ENCODE data around the gene ISM2. TPM values are rescaled to one million over a fixed set of nuclear protein-coding genes. Genes with fewer than 3 reads are reported as not detected.

The ISM2 gene
- total and polyA plus RNA-seq, 2 donors (not counting 1 experiment from before 2014, with no cell fraction given): 0.30 TPM; not detected in 1

- H3K27ac ChIP-seq (ENCODE audit: low read length in 2 of 2): no peak overlapping the region
- no peak overlapping the region for H3K4me2 ChIP-seq (replicated peaks; ENCODE audit: low read depth, low read length, poor library complexity, severe bottlenecking)
- H3K27me3 ChIP-seq (replicated peaks in 1 of 4; ENCODE audit: control extremely low read depth in 1 of 4, control insufficient read depth in 3 of 4, insufficient read depth in 4 of 4, low read length in 3 of 4): no peaks in the 10 kb centered on the region
- H3K9me3 Mint-ChIP-seq (ENCODE audit: insufficient read depth): no peaks in the 10 kb centered on the region
- 93% methylated on average over 3 of the region's 8 CpGs for WGBS (ENCODE audit: insufficient coverage)
- no peak overlapping the region for H3K4me3 ChIP-seq (ENCODE audit: control extremely low read depth in 1 of 5, extremely low read depth in 1 of 5, insufficient read depth in 1 of 5, low read depth in 2 of 5, low read length in 4 of 5)
- no peaks in the 10 kb centered on the region for H3K9me3 ChIP-seq (ENCODE audit: control extremely low read depth in 1 of 3, control insufficient read depth in 2 of 3, insufficient read depth in 1 of 3, low read length in 2 of 3)
- no peaks in the 10 kb centered on the region for H3K4me1 ChIP-seq (ENCODE audit: control insufficient read depth in 2 of 2, insufficient read depth in 2 of 2, low read length in 2 of 2)
- ATAC-seq (ENCODE audit: low read depth): no peak
- CTCF ChIA-PET: interaction anchor here (0.5 kb wide), 1 partner anchor 11 kb away, joined by 3 read pairs; no protein-coding TSS in a partner anchor
- intact Hi-C loops (cut with micrococcal nuclease): no loop called here
- no peaks in the 10 kb centered on the region for H3K79me2 ChIP-seq (ENCODE audit: control insufficient read depth, insufficient read depth, low read length)
- H3K9ac ChIP-seq (ENCODE audit: low read length): no peak overlapping the region
- DNase-seq: no peak
- no peak overlapping the region for H2AFZ ChIP-seq (ENCODE audit: insufficient read depth, low read depth, low read length, poor library complexity, severe bottlenecking)
- no peaks in the 10 kb centered on the region for H3K27me3 Mint-ChIP-seq
- H3K4me3 Mint-ChIP-seq: no peak overlapping the region
- H3K36me3 ChIP-seq (replicated peaks in 1 of 2; ENCODE audit: control extremely low read depth in 1 of 2, control insufficient read depth in 1 of 2, extremely low read depth in 1 of 2, insufficient read depth in 2 of 2, low read length in 1 of 2): no peaks in the 10 kb centered on the region
- H3K27ac Mint-ChIP-seq: no peak overlapping the region
- H4K20me1 ChIP-seq (ENCODE audit: control insufficient read depth, insufficient read depth, low read length, poor library complexity, severe bottlenecking): no peaks in the 10 kb centered on the region
- H3K4me1 Mint-ChIP-seq: no peaks in the 10 kb centered on the region
- no peak for TF ChIP-seq CTCF (IDR thresholded peaks at IDR 0.05)
- no peak for TF ChIP-seq EZH2 (IDR thresholded peaks at IDR 0.05; ENCODE audit: borderline replicate concordance, insufficient read depth, low read depth, low read length, poor library complexity, severe bottlenecking)
- POLR2A ChIA-PET: no interaction called here
Measured at GRCh38 chr14:77490347-77490986, 8.1 kb downstream of the ISM2 start.

GRCh38 chr14:77489041-77489440, 9.6 kb downstream of the ISM2 start:
- TF ChIP-seq CTCF (IDR thresholded peaks at IDR 0.05) (no peak), EZH2 (IDR thresholded peaks at IDR 0.05; ENCODE audit: borderline replicate concordance, insufficient read depth, low read depth, low read length, poor library complexity, severe bottlenecking) (no peak)
- Histone ChIP-seq H3K27ac (ENCODE audit: low read length in 2 of 2) (no peak overlapping the region), H3K4me3 (ENCODE audit: control extremely low read depth in 1 of 5, extremely low read depth in 1 of 5, insufficient read depth in 1 of 5, low read depth in 2 of 5, low read length in 4 of 5) (no peak overlapping the region), H2AFZ (ENCODE audit: insufficient read depth, low read depth, low read length, poor library complexity, severe bottlenecking) (no peak overlapping the region), H3K27me3 (replicated peaks in 1 of 4; ENCODE audit: control extremely low read depth in 1 of 4, control insufficient read depth in 3 of 4, insufficient read depth in 4 of 4, low read length in 3 of 4) (no peaks in the 10 kb centered on the region), H4K20me1 (ENCODE audit: control insufficient read depth, insufficient read depth, low read length, poor library complexity, severe bottlenecking) (no peaks in the 10 kb centered on the region), H3K4me1 (ENCODE audit: control insufficient read depth in 2 of 2, insufficient read depth in 2 of 2, low read length in 2 of 2) (no peaks in the 10 kb centered on the region), H3K79me2 (ENCODE audit: control insufficient read depth, insufficient read depth, low read length) (no peaks in the 10 kb centered on the region), H3K9me3 (ENCODE audit: control extremely low read depth in 1 of 3, control insufficient read depth in 2 of 3, insufficient read depth in 1 of 3, low read length in 2 of 3) (no peaks in the 10 kb centered on the region), H3K9ac (ENCODE audit: low read length) (no peak overlapping the region), H3K4me2 (replicated peaks; ENCODE audit: low read depth, low read length, poor library complexity, severe bottlenecking) (no peak overlapping the region), H3K36me3 (replicated peaks in 1 of 2; ENCODE audit: control extremely low read depth in 1 of 2, control insufficient read depth in 1 of 2, extremely low read depth in 1 of 2, insufficient read depth in 2 of 2, low read length in 1 of 2) (no peaks in the 10 kb centered on the region)
- POLR2A ChIA-PET: no interaction called here
- H3K4me1 Mint-ChIP-seq: no peaks in the 10 kb centered on the region
- H3K27me3 Mint-ChIP-seq: no peaks in the 10 kb centered on the region
- no peak overlapping the region for H3K27ac Mint-ChIP-seq
- intact Hi-C loops (cut with micrococcal nuclease): no loop called here
- WGBS (ENCODE audit: insufficient coverage): 90% methylated on average over 4 of the region's 6 CpGs
- DNase-seq (no peak), ATAC-seq (ENCODE audit: low read depth) (no peak)
- H3K9me3 Mint-ChIP-seq (ENCODE audit: insufficient read depth): no peaks in the 10 kb centered on the region
- H3K4me3 Mint-ChIP-seq: no peak overlapping the region
- CTCF ChIA-PET: no interaction called here
